HCT116 (cell line): Measurements from ENCODE around the gene RLN1. TPM values are rescaled to one million over a fixed set of nuclear protein-coding genes. Genes with fewer than 3 reads are reported as not detected.

ENCODE experiments used
- ATAC-seq: fragments of 200-7000 bp; cut with Tn5 transposase; 2 replicates; pipeline ENCODE4 v1.9.1; 2020; ENCODE audit warnings: mild to moderate bottlenecking, moderate library complexity
- BruUV-seq: library from RNA; stranded (reverse); fragments of 400-500 nt; replicated peaks from 2 replicates; lab custom pipeline; 2021; lab: Mats Ljungman, UMichigan
- CTCF ChIA-PET: fragments of 300-600 bp; sonication (Branson Sonifier 250); formaldehyde crosslinking; loops from one replicate; lab custom pipeline; 2021; ENCODE audit warnings: antibody characterized with exemption; lab: Charles Lee
- POLR2A ChIA-PET: fragments of 300-600, 350-600 bp; sonication (Branson Sonifier 250); formaldehyde crosslinking; loops from one replicate; lab custom pipeline; 2021; ENCODE audit warnings: antibody characterized with exemption; lab: Charles Lee
- RAD21 ChIA-PET, 2 experiments: fragments of 300-600 bp; sonication (Branson Sonifier 250); formaldehyde crosslinking; loops; one replicate each; lab custom pipeline; 2023; ENCODE audit warnings: low total read pairs in 2 of 2; ENCODE audit not compliant: uncharacterized antibody in 2 of 2, unreplicated experiment in 2 of 2, low non-redundant PET in 1 of 2; lab: Charles Lee
- DNase-seq: peaks from one replicate; pipeline ENCODE4 v3.0.0-alpha.2; 2010; ENCODE audit warnings: low read depth, low spot score
- H2AFZ ChIP-seq: fragments of 200-600 bp; shearing (Covaris generic), sonication (generic); 2 replicates; pipeline ENCODE4 v1.6.1; 2017; ENCODE audit warnings: low read depth, mixed run types, mixed read lengths, antibody characterized with exemption, low read length; ENCODE audit not compliant: poor library complexity, severe bottlenecking
- H3K27ac ChIP-seq: 2 replicates; pipeline ENCODE4 v1.5.1; 2012; ENCODE audit warnings: low read depth, low read length
- H3K27me3 ChIP-seq: fragments of 200-600 bp; sonication (generic); 2 replicates; pipeline ENCODE4 v1.6.1; 2016; ENCODE audit warnings: mixed run types, low read length, mixed read lengths; ENCODE audit not compliant: insufficient read depth
- H3K36me3 ChIP-seq, 2 experiments: fragments of 200-500 bp in 1 of 2; fragments of 200-600 bp in 1 of 2; sonication (Bioruptor generic) in 1 of 2; sonication (generic) in 1 of 2; 2 replicates each; pipeline versions ENCODE4 v1.5.1 to v1.6.1; 2014 to 2016; ENCODE audit warnings: low read length in 2 of 2, inconsistent platforms in 1 of 2, mixed read lengths in 1 of 2, mixed run types in 1 of 2; ENCODE audit not compliant: insufficient read depth in 2 of 2, control insufficient read depth in 1 of 2
- H3K4me1 ChIP-seq, 2 experiments: fragments of 200-600 bp in 1 of 2; sonication (generic) in 1 of 2; 2 replicates each; pipeline versions ENCODE4 v1.5.1 to v1.6.1; 2012 to 2017; ENCODE audit warnings: low read length in 2 of 2, inconsistent platforms in 1 of 2, mild to moderate bottlenecking in 1 of 2, mixed read lengths in 1 of 2, mixed run types in 1 of 2, moderate library complexity in 1 of 2; ENCODE audit not compliant: insufficient read depth in 2 of 2, control insufficient read depth in 1 of 2
- H3K4me2 ChIP-seq: fragments of 200-600 bp; sonication (generic); 2 replicates; pipeline ENCODE4 v1.6.1; 2017; ENCODE audit warnings: mixed run types, low read length, mixed read lengths
- H3K4me3 ChIP-seq, 2 experiments: fragments of 200-600 bp in 1 of 2; sonication (generic) in 1 of 2; replicated peaks in 1 of 2; 2 replicates each; pipeline ENCODE4 v1.5.1; 2011 to 2016; ENCODE audit warnings: low read length in 2 of 2, control low read depth in 1 of 2, low read depth in 1 of 2, mild to moderate bottlenecking in 1 of 2, mixed read lengths in 1 of 2, mixed run types in 1 of 2
- H3K79me2 ChIP-seq: fragments of 200-600 bp; sonication (generic); 2 replicates; pipeline ENCODE4 v1.6.1; 2017; ENCODE audit warnings: mild to moderate bottlenecking, mixed run types, low read length, moderate library complexity, mixed read lengths; ENCODE audit not compliant: insufficient read depth
- H3K9ac ChIP-seq: fragments of 200-600 bp; sonication (generic); 2 replicates; pipeline ENCODE4 v1.6.1; 2016; ENCODE audit warnings: low read length, mixed read lengths
- H3K9me2 ChIP-seq: fragments of 200-600 bp; sonication (generic), shearing (Covaris generic); 2 replicates; pipeline ENCODE4 v1.6.1; 2017; ENCODE audit warnings: mixed run types, mild to moderate bottlenecking, moderate library complexity; ENCODE audit not compliant: insufficient read depth
- H3K9me3 ChIP-seq, 2 experiments: fragments of 200-500 bp in 1 of 2; fragments of 200-600 bp in 1 of 2; sonication (Bioruptor generic) in 1 of 2; sonication (generic) in 1 of 2; 2 replicates each; pipeline ENCODE4 v1.6.1; 2014 to 2017; ENCODE audit warnings: low read length in 2 of 2, mixed read lengths in 2 of 2, inconsistent platforms in 1 of 2, low read depth in 1 of 2, mild to moderate bottlenecking in 1 of 2, mixed run types in 1 of 2, moderate library complexity in 1 of 2; ENCODE audit not compliant: control insufficient read depth in 1 of 2, insufficient read depth in 1 of 2
- H4K20me1 ChIP-seq: fragments of 200-600 bp; sonication (generic), shearing (Covaris generic); 2 replicates; pipeline ENCODE4 v1.6.1; 2017; ENCODE audit warnings: mixed run types, mild to moderate bottlenecking, moderate library complexity; ENCODE audit not compliant: insufficient read depth
- CBX3 ChIP-seq: IDR thresholded peaks from 2 replicates; pipeline ENCODE4 v1.6.1; 2012; ENCODE audit warnings: low read depth
- CEBPB ChIP-seq: IDR thresholded peaks from 2 replicates; pipeline ENCODE4 v1.6.1; 2012; ENCODE audit warnings: low read depth
- CTCF ChIP-seq, 3 experiments: fragments of 200-600 bp in 1 of 3; sonication (generic) in 1 of 3; IDR thresholded peaks in 2 of 3; conservative IDR thresholded peaks in 1 of 3; 2 replicates each; pipeline ENCODE4 v1.5.1; 2012 to 2017; ENCODE audit warnings: low read depth in 2 of 3, low read length in 2 of 3, antibody characterized with exemption in 1 of 3, borderline replicate concordance in 1 of 3, control low read depth in 1 of 3, mild to moderate bottlenecking in 1 of 3, mixed read lengths in 1 of 3, mixed run types in 1 of 3, moderate library complexity in 1 of 3; ENCODE audit not compliant: insufficient read depth in 1 of 3
- EGR1 ChIP-seq: IDR thresholded peaks from 2 replicates; pipeline ENCODE4 v1.6.1; 2012; ENCODE audit warnings: low read depth
- ELF1 ChIP-seq: IDR thresholded peaks from 2 replicates; pipeline ENCODE4 v1.6.1; 2012; ENCODE audit warnings: low read depth, borderline replicate concordance
- EZH2 ChIP-seq: fragments of 200-600 bp; sonication (generic); IDR thresholded peaks from 2 replicates; pipeline ENCODE4 v1.6.1; 2017; ENCODE audit warnings: antibody characterized with exemption, mixed run types
- FOSL1 ChIP-seq: IDR thresholded peaks from 2 replicates; pipeline ENCODE4 v1.6.1; 2012; ENCODE audit warnings: low read depth
- MAX ChIP-seq: IDR thresholded peaks from 2 replicates; pipeline ENCODE4 v1.6.1; 2012
- REST ChIP-seq: IDR thresholded peaks from 2 replicates; pipeline ENCODE4 v1.6.1; 2012; ENCODE audit warnings: low read depth
- SIN3A ChIP-seq: IDR thresholded peaks from 2 replicates; pipeline ENCODE4 v1.6.1; 2012; ENCODE audit warnings: low read depth
- SRF ChIP-seq: IDR thresholded peaks from 2 replicates; pipeline ENCODE4 v1.6.1; 2012; ENCODE audit warnings: low read depth
- TCF7L2 ChIP-seq: IDR thresholded peaks from 2 replicates; pipeline ENCODE4 v1.7.0; 2011; ENCODE audit warnings: borderline replicate concordance, inconsistent platforms; ENCODE audit not compliant: insufficient read depth, insufficient read length; ENCODE audit errors: extremely low read depth
- YY1 ChIP-seq: IDR thresholded peaks from 2 replicates; pipeline ENCODE4 v1.6.1; 2011; ENCODE audit warnings: low read length, low read depth, moderate library complexity, mild to moderate bottlenecking; ENCODE audit not compliant: insufficient replicate concordance; ENCODE audit errors: extremely low read depth
- intact Hi-C: fragments of 100-400 bp; cut with micrococcal nuclease; formaldehyde crosslinking; loops from 2 replicates; pipeline ENCODE4 v1.10.0; 2022
- total RNA-seq: library from RNA; stranded (reverse); gene quantifications from one replicate; pipeline ENCODE4 v1.2.1, GENCODE V29; 2021; ENCODE audit not compliant: unreplicated experiment

RLN1 gene
- total RNA-seq, 1 experiment from 2014 or later: not detected

- no peak overlapping the region for H3K27ac ChIP-seq
- no peaks in the 10 kb centered on the region for H3K27me3 ChIP-seq
- ChIA-PET CTCF (no interaction called here), RAD21 (no interaction called here), POLR2A (no interaction called here)
- ATAC-seq (no peak), DNase-seq (no peak)
- no peak overlapping the region for H2AFZ ChIP-seq
- no peaks in the 10 kb centered on the region for H4K20me1 ChIP-seq
- intact Hi-C loops: no loop called here
- no peaks in the 10 kb centered on the region for H3K9me2 ChIP-seq
- TF ChIP-seq EGR1: no peak
- no peak for TF ChIP-seq SRF
- TF ChIP-seq REST: no peak
- TF ChIP-seq TCF7L2: no peak
- TF ChIP-seq SIN3A: no peak
- no peak for TF ChIP-seq ELF1
- TF ChIP-seq CEBPB: no peak
- no peak for TF ChIP-seq EZH2
- TF ChIP-seq YY1: no peak
- TF ChIP-seq MAX: no peak
- TF ChIP-seq CTCF (IDR thresholded peaks at IDR 0.05 in 2 of 3, conservative IDR thresholded peaks at IDR 0.05 in 1 of 3; ENCODE audit: borderline replicate concordance in 1 of 3, insufficient read depth in 1 of 3, low read depth in 2 of 3, low read length in 2 of 3): no peak
- no peak for TF ChIP-seq FOSL1
- no peak for TF ChIP-seq CBX3
- H3K9me3 ChIP-seq: no peaks in the 10 kb centered on the region
- H3K36me3 ChIP-seq: no peaks in the 10 kb centered on the region
- H3K4me3 ChIP-seq: no peak overlapping the region
- H3K79me2 ChIP-seq: no peaks in the 10 kb centered on the region
- no TSS peak for BruUV-seq
- no peak overlapping the region for H3K9ac ChIP-seq
- no peaks in the 10 kb centered on the region for H3K4me1 ChIP-seq
- no peak overlapping the region for H3K4me2 ChIP-seq
These were observed 12.7 kb downstream of the RLN1 start for GRCh38 chr9:5326893-5327548.
